Adrenal gland (tissue), 12 donors: ENCODE results near the gene PA2G4. TPM values are rescaled to one million over a fixed set of nuclear protein-coding genes. Genes with fewer than 3 reads are reported as not detected.

Experiments used
- DNase-seq, 7 donors: peaks; one replicate each; pipeline ENCODE4 v3.0.0-alpha.2; 2019 to 2020
- H3K27ac ChIP-seq, 5 donors: fragments of 200-600 bp; sonication (generic) in 4 of 5; 1 replicate in 3 of 5; 2 replicates in 2 of 5; pipeline versions ENCODE4 v1.5.1 to v1.8.0; 2016 to 2020; ENCODE audit warnings: mild to moderate bottlenecking in 1 of 5
- H3K27me3 ChIP-seq: fragments of 200-600 bp; 2 replicates; pipeline ENCODE4 v1.8.0; 2021
- H3K36me3 ChIP-seq, 2 donors: fragments of 200-600 bp; replicated peaks in 1 of 2; 1 replicate in 1 of 2; 2 replicates in 1 of 2; pipeline versions ENCODE4 v1.5.1 to v1.8.0; 2018 to 2022
- H3K4me1 ChIP-seq, 2 donors: fragments of 200-600 bp; replicated peaks in 1 of 2; 1 replicate in 1 of 2; 2 replicates in 1 of 2; pipeline versions ENCODE4 v1.5.1 to v1.8.0; 2018 to 2021
- H3K4me3 ChIP-seq, 4 donors: fragments of 200-600 bp; sonication (generic) in 3 of 4; one replicate each; pipeline ENCODE4 v1.5.1; 2016 to 2018
- H3K9me3 ChIP-seq, 3 donors: fragments of 200-600 bp; sonication (generic) in 1 of 3; replicated peaks in 1 of 3; 1 replicate in 2 of 3; 2 replicates in 1 of 3; pipeline versions ENCODE4 v1.5.1 to v1.8.0; 2016 to 2021
- CTCF ChIP-seq, 6 experiments: fragments of 450-650 bp in 4 of 6; fragments of 200-600 bp in 2 of 6; sonication (generic) in 1 of 6; IDR thresholded peaks; 1 replicate in 5 of 6; 2 replicates in 1 of 6; pipeline versions ENCODE4 v1.5.1 to v1.8.0; 2016 to 2021; ENCODE audit warnings: antibody characterized with exemption in 6 of 6, mild to moderate bottlenecking in 2 of 6, moderate library complexity in 1 of 6
- POLR2A ChIP-seq, 2 donors: fragments of 450-650 bp; IDR thresholded peaks; one replicate each; pipeline ENCODE4 v1.6.1; 2017; ENCODE audit warnings: antibody characterized with exemption in 2 of 2, mild to moderate bottlenecking in 2 of 2, moderate library complexity in 1 of 2
- WGBS, 4 donors: extraction: QIAGEN DNeasy Blood & Tissue Kit in 2 of 4; methylation state at CpG; one replicate each; pipeline versions ENCODE4 v1.1.5 to v1.1.7; 2013 to 2017; 5-methylcytosine and 5-hydroxymethylcytosine counted together
- intact Hi-C, 2 donors: fragments of 100-400 bp; cut with DNase I; formaldehyde crosslinking; loops; one replicate each; pipeline versions ENCODE4 v1.14.1 to v1.15.0; 2022 to 2023
- polyA plus RNA-seq, 3 donors: library from polyadenylated mRNA; stranded (reverse); fragments of 200-250 nt in 2 of 3; fragments of 350-450 nt in 1 of 3; fragmentation: Illumina TruSeq in 1 of 3; extraction: RNeasy Lipid Tissue Mini Kit (QIAGEN cat#74804) in 1 of 3; gene quantifications; one replicate each; pipeline ENCODE4 v1.2.3, GENCODE V29; 2013 to 2014
- total RNA-seq, 9 donors: library from RNA; depleted of rRNA in 4 of 9; stranded (reverse); fragments of >200 nt in 4 of 9; fragments of 120-200 nt in 1 of 9; fragmentation: NEBNext Ultra II Directional in 1 of 9; extraction: Animal tissue kit (Norgen Biotek cat#: 25700) in 1 of 9; gene quantifications; one replicate each; pipeline versions ENCODE4 v1.1.0 to v1.2.4, GENCODE V29; 2013 to 2023
- donor health status: healthy with polysubstance abuse.
- donor health status: Bipolar disorder and iron deficiency.
- donor health status: DM: yes; HTN: yes; CAD: no.
- donor health status: DM: no; HTN: no; CAD: no.
- donor health status: DM: no; HTN: no; CAD: no.
- donor health status: DM: yes; HTN: yes; CAD: no.

PA2G4 gene
- total and polyA plus RNA-seq, 12 donors = 64.1 to 252 (median 106) TPM

GRCh38 chr12:56151672-56152131 is 47.3 kb downstream of the PA2G4 start:
- Histone ChIP-seq H3K27ac (peak overlapping the region; percentile 80 to 97 (median 95)), H3K9me3 (no peaks in the 10 kb centered on the region), H3K27me3 (no peaks in the 10 kb centered on the region), H3K4me1 (peaks cover 23 to 29% of the 10 kb centered on the region in 2 donors), H3K4me3 (peak overlapping the region in 3 of 4 donors; percentile 20 to 59 (median 38)), H3K36me3 (no peaks in the 10 kb centered on the region)
- TF ChIP-seq CTCF (IDR thresholded peaks at IDR 0.05) = peak; percentile 19 to 76 (median 59)
- no peak for TF ChIP-seq POLR2A (IDR thresholded peaks at IDR 0.05)
- 5 to 11% (median 9%) methylated on average over 12 of the region's 12 CpGs for WGBS, 4 donors
- peak in 6 of 7 donors; percentile 57 to 84 (median 63) for DNase-seq
- intact Hi-C loops = no loop called here

GRCh38 chr12:56152132-56152755 is 47.9 kb downstream of the PA2G4 start, which contains the start of gene MYL6B:
Gene MYL6B, plus strand, starts transcription at chr12:56152587. Its CDS starts 1,332 bp downstream, at chr12:56153919.
- peaks cover 17 to 29% of the 10 kb centered on the region in 2 donors for H3K4me1 ChIP-seq
- intact Hi-C loops = no loop called here
- H3K27me3 ChIP-seq = no peaks in the 10 kb centered on the region
- peak within 1 kb of the TSS in 3 of 4 donors; percentile 20 to 59 (median 38) for H3K4me3 ChIP-seq
- peak within 1 kb of the TSS; percentile 80 to 97 (median 95) for H3K27ac ChIP-seq
- no peaks in the 10 kb centered on the region for H3K9me3 ChIP-seq
- TF ChIP-seq POLR2A (IDR thresholded peaks at IDR 0.05) = peak in 1 of 2 donors; percentile 57
- no peak for TF ChIP-seq CTCF (IDR thresholded peaks at IDR 0.05)
- H3K36me3 ChIP-seq = no peaks in the 10 kb centered on the region
- 0 to 2% (median 1%) methylated on average over 13 to 37 of the region's 37 CpGs for WGBS, 4 donors
- peak; percentile 94 to 97 (median 96) for DNase-seq

- Histone ChIP-seq H3K4me3 (peak overlapping the region in 2 of 4 donors; percentile 38 to 59), H3K4me1 (peaks cover 15 to 26% of the 10 kb centered on the region in 2 donors), H3K27ac (peak overlapping the region in 4 of 5 donors; percentile 80 to 97 (median 88)), H3K9me3 (no peaks in the 10 kb centered on the region), H3K27me3 (no peaks in the 10 kb centered on the region), H3K36me3 (no peaks in the 10 kb centered on the region)
- no peak for TF ChIP-seq CTCF (IDR thresholded peaks at IDR 0.05)
- no peak for TF ChIP-seq POLR2A (IDR thresholded peaks at IDR 0.05)
- intact Hi-C loops = no loop called here
- no peak for DNase-seq
- 12 to 20% (median 17%) methylated on average over 8 of the region's 8 CpGs for WGBS, 4 donors
Measured at GRCh38 chr12:56152756-56153677, 48.7 kb downstream of the PA2G4 start.

GRCh38 chr12:56153678-56154065 is 49.3 kb downstream of the PA2G4 start:
- H3K27ac ChIP-seq = no peak overlapping the region
- H3K27me3 ChIP-seq = no peaks in the 10 kb centered on the region
- intact Hi-C loops = no loop called here
- H3K9me3 ChIP-seq = no peaks in the 10 kb centered on the region
- no peak for DNase-seq
- no peak overlapping the region for H3K4me3 ChIP-seq
- 62 to 92% (median 80%) methylated on average over 2 to 5 of the region's 5 CpGs for WGBS, 4 donors
- TF ChIP-seq CTCF (IDR thresholded peaks at IDR 0.05) = no peak
- TF ChIP-seq POLR2A (IDR thresholded peaks at IDR 0.05) = no peak
- H3K4me1 ChIP-seq = peaks cover 15 to 26% of the 10 kb centered on the region in 2 donors
- H3K36me3 ChIP-seq = no peaks in the 10 kb centered on the region
